ENCODE measurements around the gene E2F1.
"Not testable (repeated sequence)": the region's sequence is repeated elsewhere in the genome, so short reads cannot be mapped to it uniquely, and the experiment has no call there.

Gene E2F1

DNA sequence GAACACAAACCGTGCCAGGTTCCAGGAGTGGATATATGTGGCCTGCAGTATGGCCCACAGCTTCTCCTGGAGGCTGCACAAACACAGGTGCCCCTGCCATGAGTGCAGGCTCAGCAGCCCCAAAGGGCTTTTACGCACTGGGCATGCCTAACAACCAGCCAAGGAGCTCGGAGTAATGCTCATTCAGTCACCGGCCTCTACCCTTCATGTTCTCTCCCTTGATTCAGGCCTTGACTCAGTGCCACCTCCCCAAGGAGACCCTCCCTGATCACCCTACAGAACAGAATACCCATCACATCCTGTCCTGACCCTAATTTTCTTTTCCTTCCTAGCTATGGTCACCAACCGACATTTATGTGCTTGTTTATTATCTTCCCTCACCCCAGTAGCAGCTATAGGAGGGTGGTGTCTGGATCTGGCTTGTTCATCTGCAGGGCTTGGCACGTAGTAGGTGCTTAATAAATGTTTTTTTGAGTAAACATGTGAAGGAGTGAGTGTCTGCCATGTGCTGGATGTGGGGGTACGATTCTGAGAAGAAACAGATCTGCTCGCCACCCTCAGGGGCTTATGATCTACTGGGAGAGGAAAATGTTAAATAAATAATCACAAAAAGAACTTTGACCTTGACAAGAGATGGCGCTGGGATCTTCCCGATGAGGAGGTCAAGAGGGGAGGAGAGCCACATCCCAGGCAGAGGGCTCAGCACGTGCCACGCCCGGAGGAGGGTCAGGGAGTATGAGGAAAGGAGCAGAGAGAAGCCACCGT lies 24.7 kb upstream of the E2F1 start:
- no peak for DNase-seq

DNA sequence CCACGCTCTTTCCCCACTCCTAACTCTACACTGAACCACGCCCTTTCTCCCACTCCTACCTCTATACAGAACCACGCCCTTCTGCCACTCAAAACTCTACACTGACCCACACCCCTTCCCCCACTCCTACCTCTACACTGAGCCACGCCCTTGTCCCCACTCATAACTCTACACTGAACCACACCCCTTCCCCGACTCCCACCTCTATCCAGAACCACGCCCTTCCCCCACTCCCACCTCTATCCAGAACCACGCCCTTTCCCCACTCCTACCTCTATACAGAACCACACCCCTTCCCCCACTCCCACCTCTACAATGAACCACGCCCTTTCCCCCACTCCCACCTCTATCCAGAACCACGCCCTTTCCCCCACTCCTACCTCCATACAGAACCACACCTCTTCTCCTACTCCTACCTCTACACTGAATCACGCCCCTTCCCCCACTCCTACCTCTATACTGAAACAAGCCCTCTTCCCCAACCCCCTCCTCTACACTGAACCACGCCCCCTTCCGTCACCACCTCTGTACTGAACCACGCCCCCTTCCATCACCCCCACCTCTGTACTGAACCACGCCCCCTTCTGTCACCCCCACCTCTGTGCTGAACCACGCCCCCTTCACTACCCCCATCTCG lies 23.8 kb upstream of the E2F1 start:
- no peak for DNase-seq

DNA sequence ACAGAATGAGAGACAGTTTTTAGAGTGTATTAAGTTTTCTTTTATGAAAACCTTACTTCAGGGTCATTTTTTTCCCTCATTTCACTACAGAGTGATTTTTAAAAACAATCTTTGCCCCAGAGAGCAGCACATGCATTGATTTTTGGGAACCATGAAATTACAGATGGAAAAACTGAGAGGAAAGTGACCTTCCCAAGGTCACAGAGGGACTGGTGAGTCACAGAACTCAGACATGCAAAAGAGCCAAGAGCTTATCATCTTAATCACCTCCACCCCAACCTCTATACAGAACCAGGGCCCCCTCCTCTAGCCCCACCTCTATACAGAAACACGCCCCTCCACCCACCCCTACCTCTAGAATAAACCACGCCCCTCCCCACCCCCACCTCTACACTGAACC lies 23.2 kb upstream of the E2F1 start:
- no peak for DNase-seq

GRCh38 chr20:33707668-33708067 lies 21.5 kb upstream of the E2F1 start:
- DNase-seq = no peak

DNA sequence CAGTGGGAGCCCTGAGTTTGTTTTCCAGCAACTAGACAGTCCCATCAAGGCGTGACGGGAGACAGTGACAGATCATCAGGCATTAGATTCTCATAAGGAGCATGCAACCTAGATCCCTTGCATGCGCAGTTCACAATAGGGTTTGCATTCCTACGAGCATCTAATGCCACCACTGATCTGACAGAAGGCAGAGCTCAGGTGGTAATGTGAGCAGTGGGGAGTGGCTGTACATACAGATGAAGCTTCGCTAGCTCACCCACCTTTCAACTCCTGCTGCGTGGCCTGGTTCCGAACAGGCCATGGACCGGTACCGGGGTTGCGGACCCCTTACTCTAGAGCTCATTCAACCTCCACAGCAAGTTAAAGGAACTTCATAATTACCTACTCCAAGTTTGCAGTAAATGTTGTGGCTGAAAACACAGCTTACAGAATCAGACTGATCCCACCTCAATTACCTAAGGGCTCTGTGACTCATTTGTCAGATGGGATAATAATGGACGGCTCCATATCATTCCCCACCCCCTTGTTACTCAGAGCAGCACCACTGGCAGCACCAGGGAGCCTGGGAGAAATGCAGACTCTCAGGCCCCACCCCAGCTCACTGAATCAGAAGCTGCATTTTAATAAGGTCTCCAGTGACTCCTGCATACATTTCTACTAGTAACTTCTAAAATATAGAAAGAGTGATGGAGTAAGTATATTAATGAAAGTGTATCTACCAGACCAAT lies 18.2 kb upstream of the E2F1 start:
- no peak for DNase-seq

GRCh38 chr20:33703498-33704137 lies 17.4 kb upstream of the E2F1 start:
- no peak for DNase-seq

GRCh38 chr20:33702861-33703260 lies 16.7 kb upstream of the E2F1 start:
- no peak for DNase-seq

DNA sequence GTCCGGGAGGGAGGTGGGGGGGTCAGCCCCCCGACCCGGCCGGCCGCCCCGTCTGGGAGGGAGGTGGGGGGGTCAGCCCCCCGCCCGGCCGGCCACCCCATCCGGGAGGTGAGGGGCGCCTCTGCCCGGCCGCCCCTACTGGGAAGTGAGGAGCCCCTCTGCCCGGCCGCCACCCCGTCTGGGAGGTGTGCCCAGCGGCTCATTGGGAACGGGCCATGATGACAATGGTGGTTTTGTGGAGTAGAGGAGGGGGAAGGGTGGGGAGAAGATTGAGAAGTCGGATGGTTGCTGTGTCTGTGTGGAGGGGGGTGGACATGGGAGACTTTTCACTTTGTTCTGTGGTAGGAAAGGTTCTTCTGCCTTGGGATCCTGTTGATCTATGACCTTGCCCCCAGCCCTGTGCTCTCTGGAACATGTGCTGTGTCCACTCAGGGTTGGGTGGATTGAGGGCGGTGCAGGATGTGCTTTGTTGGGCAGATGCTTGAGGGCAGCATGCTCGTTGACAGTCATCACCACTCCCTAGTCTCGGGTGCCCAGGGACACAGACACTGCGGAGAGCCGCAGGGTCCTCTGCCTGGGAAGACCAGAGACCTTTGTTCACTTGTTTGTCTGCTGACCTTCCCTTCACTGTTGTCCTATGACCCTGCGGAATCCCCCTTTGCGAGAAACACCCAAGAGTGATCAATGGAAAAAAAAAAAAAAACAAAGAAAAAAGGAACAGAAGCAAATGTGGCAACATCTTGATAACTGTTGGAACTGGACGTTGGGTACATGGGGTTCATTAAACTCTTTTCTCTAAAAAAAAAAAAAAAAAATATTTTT lies 15.7 kb upstream of the E2F1 start:
- no peak for DNase-seq

GRCh38 chr20:33700696-33701441 lies 14.7 kb upstream of the E2F1 start:
- not testable (repeated sequence) for DNase-seq

- not testable (repeated sequence) for DNase-seq
These were observed 12.8 kb upstream of the E2F1 start for GRCh38 chr20:33698966-33699365.

DNA sequence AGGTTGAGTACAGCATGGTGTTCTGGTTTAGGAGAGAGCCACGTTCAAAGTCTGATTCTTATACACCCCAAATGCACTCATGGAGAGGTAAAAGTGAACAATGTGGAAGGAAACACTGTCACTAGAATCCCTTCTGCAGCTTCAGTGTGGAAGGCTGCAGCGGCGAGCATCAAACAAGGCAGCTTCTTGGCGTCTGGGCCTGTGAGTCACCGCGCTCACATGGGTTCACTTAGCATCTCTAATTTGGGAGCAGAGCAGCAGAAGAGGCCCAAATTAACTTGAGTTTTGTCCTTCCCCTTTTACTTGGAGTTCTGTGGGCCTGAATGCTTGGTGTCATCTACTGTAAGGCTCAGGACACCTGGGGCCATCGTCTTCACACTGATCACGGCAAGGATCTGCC lies 10.9 kb upstream of the E2F1 start:
- no peak for DNase-seq

GRCh38 chr20:33696448-33696847 lies 10.3 kb upstream of the E2F1 start:
- DNase-seq = no peak

GRCh38 chr20:33694639-33695012 lies 8.4 kb upstream of the E2F1 start:
- no peak for DNase-seq

- DNase-seq = no peak
These were observed 7.8 kb upstream of the E2F1 start for GRCh38 chr20:33693741-33694638.

DNA sequence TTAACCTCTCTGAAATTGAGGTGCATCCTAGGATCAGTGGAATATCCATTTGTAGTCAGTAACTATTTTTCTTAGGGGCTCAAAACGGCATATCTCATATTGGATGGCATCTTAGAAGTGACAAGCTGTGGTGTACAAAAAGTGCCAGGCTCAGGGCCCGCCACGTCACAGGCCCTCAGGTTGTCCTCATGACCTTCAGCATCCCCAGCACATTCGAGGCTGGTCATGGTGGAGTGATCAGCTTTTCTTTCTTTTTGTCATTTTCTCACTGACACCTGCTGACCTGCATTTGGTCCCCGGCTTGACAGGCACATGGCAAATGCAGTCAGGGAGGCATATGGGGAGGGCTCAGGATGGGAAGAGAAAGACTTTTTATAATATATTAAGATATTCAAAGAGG lies 7.1 kb upstream of the E2F1 start:
- no peak for DNase-seq

DNA sequence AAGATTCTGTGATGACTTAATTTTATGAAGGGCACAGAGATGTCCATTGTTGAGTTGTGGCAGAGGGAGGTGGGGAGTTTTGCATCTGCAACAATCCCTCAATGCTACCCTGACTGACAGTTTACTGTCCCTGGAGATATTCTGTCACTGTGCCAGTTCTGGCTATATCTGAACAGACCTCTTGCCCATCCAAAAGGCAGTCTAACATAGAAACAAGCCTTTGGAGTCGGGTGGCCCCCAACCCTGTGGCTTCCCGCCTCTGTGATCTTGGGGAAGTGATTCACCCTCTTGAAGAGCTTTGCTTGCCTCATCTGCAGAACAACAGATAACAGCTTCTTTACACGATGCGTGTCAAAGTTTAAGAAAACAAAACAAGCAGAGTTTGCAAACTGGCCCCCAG lies 3.8 kb upstream of the E2F1 start:
- peak; percentile 81 for DNase-seq

DNA sequence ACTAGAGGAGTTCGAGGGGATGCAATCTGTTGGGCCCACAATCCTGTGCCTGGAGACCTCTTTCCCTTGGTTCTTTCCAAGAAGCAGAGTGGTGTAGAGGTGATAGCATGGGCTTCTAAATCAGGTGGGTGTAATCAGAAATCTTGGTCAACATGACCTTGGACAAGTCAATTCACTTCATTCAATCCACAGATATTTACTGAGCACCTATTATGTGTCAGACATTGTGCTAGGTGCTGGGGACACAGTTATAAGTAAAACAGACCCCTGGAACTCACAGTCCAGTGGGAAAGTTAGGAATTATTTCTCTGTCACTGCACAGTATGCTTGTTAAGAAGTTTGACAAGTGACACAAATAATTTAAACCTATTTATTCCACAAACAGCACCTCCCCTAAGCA lies 3.3 kb upstream of the E2F1 start:
- no peak for DNase-seq

DNA sequence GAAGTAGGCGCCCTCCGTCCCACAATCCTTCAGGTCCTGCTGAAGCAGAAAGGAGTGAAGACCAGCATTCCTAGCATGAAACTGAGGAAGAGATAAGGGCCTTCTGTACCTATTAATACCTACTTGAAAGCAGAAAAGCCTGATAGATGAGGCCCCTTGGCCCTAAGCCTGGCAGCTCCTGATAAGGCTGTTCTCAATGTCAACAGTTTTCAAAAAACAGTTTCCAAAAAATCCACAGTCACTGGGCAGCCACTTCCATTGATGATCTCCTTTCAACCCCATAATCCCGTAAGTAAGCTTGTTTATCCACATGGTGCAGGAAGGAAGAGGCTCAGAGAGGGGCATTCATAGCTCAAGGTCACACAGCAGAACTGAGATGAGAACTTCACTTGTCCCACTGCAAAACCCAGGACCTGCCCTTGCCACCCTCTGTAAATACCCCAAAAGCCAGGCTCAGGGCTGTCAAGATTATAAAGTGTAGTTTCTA lies 2.8 kb upstream of the E2F1 start:
- no peak for DNase-seq

DNA sequence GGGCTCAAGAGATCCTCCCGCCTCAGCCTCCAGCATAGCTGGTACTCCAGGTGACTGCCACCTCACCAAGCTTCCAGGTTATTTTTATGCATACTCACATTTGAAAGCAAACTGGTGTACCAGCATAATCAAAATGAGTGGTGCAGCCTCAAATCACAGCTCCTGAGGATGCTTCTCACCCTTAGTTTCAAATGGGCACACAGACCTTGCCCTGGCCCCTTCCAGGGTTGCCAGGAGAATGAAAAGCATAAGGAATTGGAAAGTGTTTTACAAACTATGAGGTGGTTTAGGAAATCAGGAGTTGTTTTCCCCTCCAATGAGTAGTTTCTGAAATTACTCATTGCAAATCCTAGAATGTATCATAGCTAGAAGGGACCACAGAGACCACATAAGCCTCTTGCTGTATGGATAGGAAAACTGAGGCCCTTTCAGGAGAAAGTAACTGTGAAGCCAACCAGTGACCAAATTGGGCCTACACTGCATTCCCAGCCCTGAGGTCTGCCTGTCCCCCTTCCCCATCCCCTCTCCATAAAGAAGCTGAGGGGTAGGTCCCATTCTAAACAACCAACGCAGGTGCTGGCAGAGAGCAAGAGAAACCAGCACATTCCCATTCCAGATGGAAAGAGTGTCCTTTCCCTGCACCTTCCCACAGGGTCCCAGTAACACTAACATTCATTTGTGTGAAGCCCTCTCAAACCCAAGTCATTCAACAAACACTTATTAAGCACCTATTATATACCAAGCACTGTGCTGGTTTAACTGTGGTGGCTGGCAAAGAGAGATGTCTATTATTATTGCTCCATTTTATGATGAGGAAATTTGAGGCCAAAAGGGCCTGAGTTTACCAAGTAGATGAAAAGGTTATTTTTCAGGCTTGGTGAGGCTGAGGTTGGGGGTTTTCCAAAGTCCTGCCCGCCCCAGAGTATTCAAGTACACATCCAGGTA lies 2.1 kb upstream of the E2F1 start:
- no peak for DNase-seq
